GM21526 (cell line): ENCODE data around the gene RASGEF1B.

Experiments used
- ATAC-seq: cut with Tn5 transposase; IDR thresholded peaks from one replicate; pipeline ENCODE4 v1.9.1; 2021; ENCODE audit warnings: moderate library complexity; ENCODE audit not compliant: unreplicated experiment, low FRiP score

Gene RASGEF1B

GRCh38 chr4:81466841-81467671 is 4.7 kb downstream of the RASGEF1B start:
- ATAC-seq = no peak

DNA sequence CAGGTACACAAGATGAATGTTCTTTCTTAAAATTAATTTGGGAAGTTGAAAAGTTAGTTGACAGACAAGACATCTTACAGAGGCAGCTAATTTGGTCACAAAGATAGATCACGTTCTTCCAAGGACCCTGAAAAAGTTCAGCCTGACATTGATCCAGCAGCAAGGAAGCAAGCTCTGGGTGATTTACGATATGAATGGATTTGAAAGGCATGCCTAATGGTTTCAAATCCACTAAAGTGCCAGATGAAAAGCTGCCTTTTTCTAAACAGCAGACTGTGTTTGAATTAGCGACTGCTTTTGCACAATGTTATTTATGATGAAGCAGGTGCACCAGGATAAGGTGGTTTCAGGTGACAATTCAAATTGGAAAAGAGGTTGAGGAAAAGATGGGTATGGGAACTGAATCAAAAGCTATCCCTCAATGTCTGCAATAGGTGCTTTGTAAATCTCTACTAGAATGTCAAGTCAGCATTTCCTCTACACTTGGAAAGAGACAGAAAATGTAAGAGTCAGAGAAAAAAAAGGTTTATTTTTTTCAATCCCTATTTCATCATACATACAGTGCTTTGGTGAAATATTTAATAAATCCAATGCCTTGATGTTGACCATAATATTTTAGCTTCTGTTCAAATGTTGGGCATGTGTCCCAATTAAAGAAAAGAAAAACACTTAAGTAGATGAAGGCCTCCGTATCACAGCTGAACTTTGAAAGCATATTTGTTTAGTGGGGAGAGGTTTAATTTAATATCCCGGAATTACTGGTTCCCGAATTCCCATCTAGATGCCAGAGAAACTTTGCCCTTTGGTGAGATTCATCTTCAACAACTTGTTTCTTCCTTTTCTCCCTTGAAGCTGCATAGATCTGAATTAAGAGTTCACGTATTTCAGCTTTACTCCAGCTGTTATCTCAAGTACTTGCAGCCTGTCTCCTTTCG is 6.0 kb downstream of the RASGEF1B start:
- no peak for ATAC-seq

- ATAC-seq = no peak
These were observed 10.9 kb downstream of the RASGEF1B start for GRCh38 chr4:81460834-81461233.

GRCh38 chr4:81460191-81460701 is 11.5 kb downstream of the RASGEF1B start:
- no peak for ATAC-seq

DNA sequence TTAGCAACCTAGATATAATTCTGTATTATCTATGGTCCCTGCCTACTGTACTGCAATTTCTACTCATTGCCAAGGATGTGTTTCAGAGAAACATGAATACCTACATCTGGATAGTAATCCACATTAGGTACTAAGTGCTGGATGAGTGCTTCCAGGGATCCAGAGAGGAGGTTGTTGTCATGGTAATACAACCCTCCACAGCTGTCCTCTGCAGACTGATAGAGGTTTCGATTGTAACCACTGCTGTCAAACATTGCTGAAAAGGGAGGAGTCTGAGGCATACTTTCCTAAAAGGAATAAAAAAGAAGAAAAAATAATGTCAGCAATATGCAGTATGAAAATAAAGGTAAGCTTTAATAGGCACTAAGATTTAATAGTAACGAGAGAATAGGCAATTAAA is 12.5 kb downstream of the RASGEF1B start:
- ATAC-seq = no peak

- ATAC-seq = no peak
These were observed 13.7 kb downstream of the RASGEF1B start for GRCh38 chr4:81457921-81458520.

GRCh38 chr4:81457345-81457744 is 14.4 kb downstream of the RASGEF1B start:
- ATAC-seq = no peak

DNA sequence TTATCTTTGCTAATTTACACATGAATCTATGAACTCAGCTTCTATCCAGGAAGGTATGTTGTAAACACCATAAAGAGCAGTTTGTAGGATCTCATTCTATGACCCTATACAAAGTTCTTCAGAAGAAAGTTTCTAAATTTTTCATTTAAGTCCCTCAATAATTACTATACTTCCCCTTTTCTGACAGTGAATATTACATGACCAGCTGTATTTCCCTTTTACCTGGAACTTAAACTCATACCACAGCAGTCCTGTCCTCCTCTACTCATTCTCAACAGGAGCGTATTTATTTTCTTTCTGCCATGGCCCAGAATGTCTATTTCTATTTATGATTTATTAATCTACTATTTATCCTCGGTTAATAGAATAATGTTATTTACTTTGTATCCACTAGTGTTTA is 15.8 kb downstream of the RASGEF1B start:
- ATAC-seq = no peak

DNA sequence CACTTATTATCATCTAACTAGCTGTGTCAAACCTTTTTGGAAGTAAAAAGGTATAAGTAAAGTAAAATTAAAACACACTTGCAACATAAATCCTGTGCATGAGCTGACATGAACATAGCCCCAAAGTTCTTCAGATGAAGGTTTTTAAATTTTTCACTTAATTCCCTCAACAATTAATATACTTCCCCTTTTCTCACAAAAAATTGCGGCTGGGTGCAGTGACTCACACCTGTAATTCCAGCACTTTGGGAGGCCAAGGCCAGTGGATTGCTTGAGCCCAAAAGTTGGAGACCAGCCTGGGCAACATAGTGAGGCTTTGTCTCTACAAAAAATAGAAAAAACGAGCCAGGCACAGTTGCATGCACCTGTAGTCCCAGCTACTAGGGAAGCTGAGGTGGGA is 16.8 kb downstream of the RASGEF1B start:
- ATAC-seq = no peak

GRCh38 chr4:81454499-81454898 is 17.2 kb downstream of the RASGEF1B start:
- no peak for ATAC-seq

- ATAC-seq = no peak
These were observed 18.7 kb downstream of the RASGEF1B start for GRCh38 chr4:81453024-81453423.

DNA sequence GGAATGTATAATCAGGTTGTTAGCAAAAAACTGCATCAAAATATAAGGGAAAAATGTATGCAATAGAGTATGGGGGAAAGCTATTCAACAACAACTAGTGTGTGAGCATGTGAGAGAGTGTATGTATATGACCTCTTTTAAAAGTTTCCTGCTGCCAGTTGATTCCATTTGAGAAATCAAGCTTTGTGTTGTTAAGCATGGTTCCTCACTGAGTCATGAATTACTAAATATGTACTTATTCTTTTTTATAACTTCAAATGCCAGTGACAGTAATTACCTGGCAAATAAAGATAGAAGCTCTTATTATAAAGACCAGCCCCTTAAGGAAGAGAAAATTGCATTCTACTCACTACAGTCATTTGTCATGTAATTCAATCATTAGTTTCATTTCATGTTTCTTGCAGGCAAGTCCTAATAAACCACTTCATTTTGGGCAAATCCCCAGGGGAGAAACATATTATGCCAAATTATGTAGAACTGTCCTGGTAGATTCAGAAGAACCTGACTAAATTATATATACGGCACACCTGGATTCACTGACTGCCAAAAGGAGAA is 19.2 kb downstream of the RASGEF1B start:
- ATAC-seq = no peak

GRCh38 chr4:81449015-81449414 is 22.7 kb downstream of the RASGEF1B start:
- ATAC-seq = no peak

- no peak for ATAC-seq
These were observed 24.0 kb downstream of the RASGEF1B start for GRCh38 chr4:81447566-81448229.

GRCh38 chr4:81446634-81447033 is 25.1 kb downstream of the RASGEF1B start:
- ATAC-seq = no peak

DNA sequence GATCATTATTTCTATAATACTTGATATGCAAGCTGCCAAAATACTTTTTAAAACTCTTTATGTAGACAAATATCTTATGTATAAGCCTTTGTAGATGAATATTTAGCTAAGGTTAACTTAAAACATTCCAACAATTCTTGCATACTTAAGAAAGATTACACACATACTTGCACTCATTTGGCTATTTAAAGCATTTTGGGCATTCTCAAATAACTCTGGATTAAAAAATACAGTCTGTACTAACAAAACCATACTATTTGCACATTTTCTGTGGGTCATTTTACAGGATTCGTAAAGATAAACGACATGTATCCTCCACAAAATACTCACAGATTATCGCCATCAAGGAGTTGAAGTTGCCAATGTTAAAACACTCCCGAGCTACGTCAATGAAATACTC is 26.5 kb downstream of the RASGEF1B start:
- no peak for ATAC-seq

GRCh38 chr4:81442484-81443085 is 29.1 kb downstream of the RASGEF1B start:
- ATAC-seq = no peak

DNA sequence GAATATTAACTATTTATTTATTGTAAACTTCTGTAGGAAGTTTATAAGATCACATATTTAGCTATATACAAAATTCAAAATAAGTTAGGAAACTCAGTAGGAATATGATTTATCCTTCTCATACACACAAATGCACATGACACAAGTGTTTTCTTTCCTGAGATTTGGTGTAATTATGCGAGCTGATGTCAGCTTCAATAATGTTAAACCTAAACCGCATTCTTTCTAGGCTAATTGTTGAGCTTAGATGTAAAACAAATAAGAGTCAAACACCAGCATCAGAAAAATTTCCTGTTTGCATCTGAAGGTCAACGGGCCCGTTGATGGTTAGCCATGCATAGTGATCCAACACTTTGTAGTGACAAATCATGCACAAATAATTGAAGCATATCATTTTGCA is 30.8 kb downstream of the RASGEF1B start:
- ATAC-seq = no peak

GRCh38 chr4:81436941-81437574 is 34.6 kb downstream of the RASGEF1B start:
- no peak for ATAC-seq
